GM20431 (cell line): Measurements from ENCODE around the gene AATF.

Source experiments
- in situ Hi-C: fragments of 300-500 bp; cut with MseI, MboI; formaldehyde crosslinking; loops from one replicate; pipeline ENCODE4 v1.15.0; 2020; ENCODE audit warnings: low sequenced_read_pairs; ENCODE audit not compliant: unreplicated experiment

AATF gene

GRCh38 chr17:36929851-36930582 lies 18.7 kb upstream of the AATF start:
- in situ Hi-C loops = no loop called here

GRCh38 chr17:36930583-36930900 lies 18.2 kb upstream of the AATF start:
- in situ Hi-C loops = no loop called here

- in situ Hi-C loops = no loop called here
Observed at GRCh38 chr17:36931096-36931696, 17.6 kb upstream of the AATF start.

- in situ Hi-C loops = no loop called here
Observed at GRCh38 chr17:36931697-36932382, 16.9 kb upstream of the AATF start.

- in situ Hi-C loops = no loop called here
Observed at GRCh38 chr17:36932383-36932693, 16.4 kb upstream of the AATF start.

GRCh38 chr17:36932694-36933511 lies 15.9 kb upstream of the AATF start:
- in situ Hi-C loops = no loop called here

GRCh38 chr17:36933512-36934143 lies 15.1 kb upstream of the AATF start:
- in situ Hi-C loops = no loop called here

GRCh38 chr17:36934144-36934691 lies 14.5 kb upstream of the AATF start:
- in situ Hi-C loops = no loop called here

GRCh38 chr17:36934692-36935630 lies 13.8 kb upstream of the AATF start:
- in situ Hi-C loops = no loop called here

- in situ Hi-C loops = no loop called here
Observed at GRCh38 chr17:36935671-36936454, 12.9 kb upstream of the AATF start.

- in situ Hi-C loops = no loop called here
Observed at GRCh38 chr17:36936455-36937000, 12.2 kb upstream of the AATF start.

GRCh38 chr17:36937001-36937958 lies 11.5 kb upstream of the AATF start, which contains the start of gene LHX1:
LHX1 (plus strand) TSS chr17:36937475; CDS start chr17:36938198, 723 bp downstream.
- in situ Hi-C loops = no loop called here

- in situ Hi-C loops = no loop called here
Observed at GRCh38 chr17:36937959-36938565, 10.7 kb upstream of the AATF start.

GRCh38 chr17:36938566-36939051 lies 10.1 kb upstream of the AATF start:
- in situ Hi-C loops = no loop called here

- in situ Hi-C loops = no loop called here
Observed at GRCh38 chr17:36939052-36939801, 9.5 kb upstream of the AATF start.
